DOHH2 (cell line): ENCODE data around the gene TEPSIN.
A peak's percentile ranks its signal among the peaks of the same experiment; 100 is the strongest.
"Not testable (repeated sequence)": the region's sequence is repeated elsewhere in the genome, so short reads cannot be mapped to it uniquely, and the experiment has no call there.

ENCODE experiments used
- H3F3A ChIP-seq: fragments of 200-600 bp; sonication (generic), shearing (Covaris generic); 2 replicates; pipeline ENCODE4 v1.6.0; 2016; ENCODE audit warnings: antibody characterized with exemption, mild to moderate bottlenecking; ENCODE audit not compliant: control insufficient read depth, insufficient read depth
- H3K27ac ChIP-seq: fragments of 200-600 bp; sonication (generic); 2 replicates; pipeline ENCODE4 v1.5.1; 2014; ENCODE audit warnings: low read depth, mild to moderate bottlenecking, low read length, moderate library complexity
- H3K27me3 ChIP-seq: fragments of 200-600 bp; sonication (generic); 2 replicates; pipeline ENCODE4 v1.6.1; 2014; ENCODE audit warnings: mild to moderate bottlenecking, low read length, mixed read lengths; ENCODE audit not compliant: control insufficient read depth
- H3K36me3 ChIP-seq: fragments of 200-600 bp; sonication (generic); 2 replicates; pipeline ENCODE4 v1.6.1; 2014; ENCODE audit warnings: mild to moderate bottlenecking, low read length, moderate library complexity, mixed read lengths; ENCODE audit not compliant: control insufficient read depth
- H3K4me1 ChIP-seq: fragments of 200-600 bp; sonication (generic); 2 replicates; pipeline ENCODE4 v1.6.1; 2014; ENCODE audit warnings: mild to moderate bottlenecking, low read length, mixed read lengths; ENCODE audit not compliant: control insufficient read depth
- H3K4me2 ChIP-seq: fragments of 200-600 bp; sonication (generic); 2 replicates; pipeline ENCODE4 v1.6.0; 2014; ENCODE audit warnings: mild to moderate bottlenecking, low read length, moderate library complexity
- H3K4me3 ChIP-seq: fragments of 200-600 bp; sonication (generic); 2 replicates; pipeline ENCODE4 v1.5.1; 2014; ENCODE audit warnings: mild to moderate bottlenecking, low read length, mixed read lengths
- H3K79me2 ChIP-seq: fragments of 200-600 bp; sonication (generic); 2 replicates; pipeline ENCODE4 v1.6.1; 2014; ENCODE audit warnings: mild to moderate bottlenecking, low read length, mixed read lengths; ENCODE audit not compliant: control insufficient read depth
- H3K9me2 ChIP-seq: fragments of 200-600 bp; sonication (generic); replicated peaks from 2 replicates; pipeline ENCODE4 v1.6.1; 2014; ENCODE audit warnings: mild to moderate bottlenecking, low read length, mixed read lengths; ENCODE audit not compliant: control insufficient read depth
- H3K9me3 ChIP-seq: fragments of 200-600 bp; sonication (generic); 2 replicates; pipeline ENCODE4 v1.6.1; 2014; ENCODE audit warnings: antibody characterized with exemption, low read length, mixed read lengths; ENCODE audit not compliant: control insufficient read depth, insufficient read depth
- H4K20me1 ChIP-seq: fragments of 200-600 bp; sonication (generic); 2 replicates; pipeline ENCODE4 v1.6.0; 2014; ENCODE audit warnings: low read depth, mild to moderate bottlenecking, antibody characterized with exemption, low read length, moderate library complexity; ENCODE audit not compliant: control insufficient read depth, insufficient read depth
- CTCF ChIP-seq: fragments of 200-600 bp; sonication (generic); IDR thresholded peaks from one replicate; pipeline ENCODE4 v1.5.1; 2014; ENCODE audit warnings: antibody characterized with exemption, mild to moderate bottlenecking, low read depth, low read length; ENCODE audit not compliant: poor library complexity, severe bottlenecking
- EZH2phosphoT487 ChIP-seq: fragments of 200-600 bp; sonication (generic); IDR thresholded peaks from 2 replicates; pipeline ENCODE4 v1.6.1; 2017; ENCODE audit warnings: borderline replicate concordance, mild to moderate bottlenecking, antibody characterized with exemption, low read length, moderate library complexity, mixed read lengths

TEPSIN gene

GRCh38 chr17:81228420-81228819 lies 10.4 kb downstream of the TEPSIN start:
- H3K79me2 ChIP-seq: no peaks in the 10 kb centered on the region
- H3K4me2 ChIP-seq: peak overlapping the region; percentile 43
- no peaks in the 10 kb centered on the region for H4K20me1 ChIP-seq
- peaks cover 22% of the 10 kb centered on the region for H3K4me1 ChIP-seq
- no peaks in the 10 kb centered on the region for H3K27me3 ChIP-seq
- H3K4me3 ChIP-seq: no peak overlapping the region
- H3F3A ChIP-seq: peaks cover 6% of the 10 kb centered on the region; the same call in 1 of the 2 replicates
- H3K9me2 ChIP-seq: no peaks in the 10 kb centered on the region
- H3K36me3 ChIP-seq: peaks cover 25% of the 10 kb centered on the region
- no peak for TF ChIP-seq CTCF
- TF ChIP-seq EZH2phosphoT487: no peak
- H3K9me3 ChIP-seq: no peaks in the 10 kb centered on the region
- H3K27ac ChIP-seq: peak overlapping the region; percentile 40; the same call in 1 of the 2 replicates

GRCh38 chr17:81227630-81228029 lies 11.2 kb downstream of the TEPSIN start:
- H3K4me3 ChIP-seq, H4K20me1 ChIP-seq, H3F3A ChIP-seq, H3K79me2 ChIP-seq, H3K9me3 ChIP-seq, H3K4me2 ChIP-seq, H3K27me3 ChIP-seq, H3K9me2 ChIP-seq: not testable (repeated sequence)
- Histone ChIP-seq H3K36me3 (peaks cover 21% of the 10 kb centered on the region), H3K4me1 (peaks cover 25% of the 10 kb centered on the region), H3K27ac (0 out of 2 replicates have a peak overlapping the region, but pooled peaks have one; percentile 40)

- 0 out of 2 replicates have a peak, but pooled peaks cover 2% of the 10 kb centered on the region for H3K36me3 ChIP-seq
- TF ChIP-seq EZH2phosphoT487 (no peak), CTCF (no peak)
- no peaks in the 10 kb centered on the region for H3K27me3 ChIP-seq
- peak overlapping the region; percentile 36; the same call in 1 of the 2 replicates for H3K4me2 ChIP-seq
- peak overlapping the region; percentile 35; the same call in 1 of the 2 replicates for H3K4me3 ChIP-seq
- no peak overlapping the region for H3K27ac ChIP-seq
- no peaks in the 10 kb centered on the region for H4K20me1 ChIP-seq
- peaks cover 6% of the 10 kb centered on the region; the same call in 1 of the 2 replicates for H3F3A ChIP-seq
- peaks cover 12% of the 10 kb centered on the region for H3K79me2 ChIP-seq
- peaks cover 31% of the 10 kb centered on the region for H3K4me1 ChIP-seq
- no peaks in the 10 kb centered on the region for H3K9me2 ChIP-seq
- no peaks in the 10 kb centered on the region for H3K9me3 ChIP-seq
These were observed 15.1 kb downstream of the TEPSIN start for GRCh38 chr17:81223762-81224130.

- Histone ChIP-seq H3F3A (peaks cover 6% of the 10 kb centered on the region; the same call in 1 of the 2 replicates), H3K79me2 (peaks cover 12% of the 10 kb centered on the region), H3K4me3 (peak within 1 kb of the TSS; percentile 98), H3K9me2 (no peaks in the 10 kb centered on the region), H3K4me1 (peaks cover 25% of the 10 kb centered on the region), H4K20me1 (no peaks in the 10 kb centered on the region), H3K27me3 (no peaks in the 10 kb centered on the region), H3K4me2 (peak within 1 kb of the TSS; percentile 97), H3K9me3 (no peaks in the 10 kb centered on the region), H3K27ac (no peak within 1 kb of the TSS), H3K36me3 (no peaks in the 10 kb centered on the region)
- no peak for TF ChIP-seq CTCF
- TF ChIP-seq EZH2phosphoT487: no peak
These were observed 15.7 kb downstream of the TEPSIN start, which contains the start of gene CEP131 for GRCh38 chr17:81222906-81223761. CEP131 (minus strand) TSS chr17:81222965; CDS start chr17:81220056, 2,909 bp downstream.
